GM12875 (cell line): Measurements from ENCODE around the gene ASIC2.
"Not testable (repeated sequence)": the region's sequence is repeated elsewhere in the genome, so short reads cannot be mapped to it uniquely, and the experiment has no call there.

Source experiments
- H3K4me3 ChIP-seq: one replicate; pipeline ENCODE4 v1.5.1; 2011; ENCODE audit warnings: low read depth, low read length, control low read depth
- CTCF ChIP-seq: IDR thresholded peaks from 2 replicates; pipeline ENCODE4 v1.5.1; 2011; ENCODE audit warnings: low read depth, mild to moderate bottlenecking, control low read depth, inconsistent platforms, low read length, moderate library complexity, borderline replicate concordance; ENCODE audit not compliant: insufficient read depth

ASIC2 gene

GRCh38 chr17:32976131-32976530, 317.0 kb downstream of the ASIC2 start:
- no peak for TF ChIP-seq CTCF

GRCh38 chr17:32971171-32971570, 321.9 kb downstream of the ASIC2 start:
- TF ChIP-seq CTCF, result no peak
- H3K4me3 ChIP-seq, result no peak overlapping the region

More at GRCh38 chr17:32976131-32976530, 317.0 kb downstream of the ASIC2 start:
- no peak overlapping the region for H3K4me3 ChIP-seq

- no peak for TF ChIP-seq CTCF
- no peak overlapping the region for H3K4me3 ChIP-seq
These were observed 322.8 kb downstream of the ASIC2 start for GRCh38 chr17:32970281-32970680.

GRCh38 chr17:32969231-32969630, 323.9 kb downstream of the ASIC2 start:
- not testable (repeated sequence) for H3K4me3 ChIP-seq

- H3K4me3 ChIP-seq, result no peak overlapping the region
- no peak for TF ChIP-seq CTCF
These were observed 328.6 kb downstream of the ASIC2 start for GRCh38 chr17:32964541-32964940.
